Measurements from ENCODE around the gene GON7.
"Not testable (repeated sequence)": the region's sequence is repeated elsewhere in the genome, so short reads cannot be mapped to it uniquely, and the experiment has no call there.

The GON7 gene

GRCh38 chr14:93163564-93163963 lies 43.3 kb downstream of the GON7 start:
- TF ChIP-seq CTCF (IDR thresholded peaks at IDR 0.05): no peak
- no peak for DNase-seq
- H3K36me3 Mint-ChIP-seq (ENCODE audit: low read depth): no peaks in the 10 kb centered on the region
- peaks cover 4% of the 10 kb centered on the region for H3K9me3 Mint-ChIP-seq
- no peak overlapping the region for H3K27ac Mint-ChIP-seq
- H3K27me3 Mint-ChIP-seq (ENCODE audit: low read depth, poor library complexity): no peaks in the 10 kb centered on the region
- H3K4me1 Mint-ChIP-seq: peaks cover 10% of the 10 kb centered on the region
- H3K4me3 Mint-ChIP-seq: no peak overlapping the region

- no peak overlapping the region for H3K4me3 Mint-ChIP-seq
- no peaks in the 10 kb centered on the region for H3K27me3 Mint-ChIP-seq (ENCODE audit: low read depth, poor library complexity)
- no peak for TF ChIP-seq CTCF (IDR thresholded peaks at IDR 0.05)
- H3K36me3 Mint-ChIP-seq (ENCODE audit: low read depth): no peaks in the 10 kb centered on the region
- H3K27ac Mint-ChIP-seq: no peak overlapping the region
- no peaks in the 10 kb centered on the region for H3K9me3 Mint-ChIP-seq
- DNase-seq: no peak
- peaks cover 14% of the 10 kb centered on the region for H3K4me1 Mint-ChIP-seq
Observed at GRCh38 chr14:93161411-93161940, 45.4 kb downstream of the GON7 start.

GRCh38 chr14:93160353-93160801 lies 46.5 kb downstream of the GON7 start:
- DNase-seq: no peak
- H3K27ac Mint-ChIP-seq: no peak overlapping the region

GRCh38 chr14:93159625-93160352 lies 47.1 kb downstream of the GON7 start:
- H3K4me3 Mint-ChIP-seq; H3K27ac Mint-ChIP-seq; H3K9me3 Mint-ChIP-seq; H3K36me3 Mint-ChIP-seq (ENCODE audit: low read depth); DNase-seq; H3K4me1 Mint-ChIP-seq; H3K27me3 Mint-ChIP-seq (ENCODE audit: low read depth, poor library complexity): not testable (repeated sequence)

More at GRCh38 chr14:93160353-93160801, 46.5 kb downstream of the GON7 start:
- TF ChIP-seq CTCF (IDR thresholded peaks at IDR 0.05): no peak
- Mint-ChIP-seq H3K4me3 (no peak overlapping the region), H3K4me1 (peaks cover 11% of the 10 kb centered on the region), H3K36me3 (ENCODE audit: low read depth) (no peaks in the 10 kb centered on the region), H3K9me3 (no peaks in the 10 kb centered on the region), H3K27me3 (ENCODE audit: low read depth, poor library complexity) (peaks cover under 1% of the 10 kb centered on the region)

GRCh38 chr14:93158349-93158748 lies 48.5 kb downstream of the GON7 start:
- not testable (repeated sequence) for H3K4me3 Mint-ChIP-seq; H3K9me3 Mint-ChIP-seq; H3K27me3 Mint-ChIP-seq (ENCODE audit: low read depth, poor library complexity); DNase-seq; H3K4me1 Mint-ChIP-seq; H3K36me3 Mint-ChIP-seq (ENCODE audit: low read depth); H3K27ac Mint-ChIP-seq

GRCh38 chr14:93156693-93157369 lies 50.0 kb downstream of the GON7 start:
- Mint-ChIP-seq H3K27me3 (ENCODE audit: low read depth, poor library complexity) (peaks cover 15% of the 10 kb centered on the region), H3K27ac (peak overlapping the region; percentile 29), H3K36me3 (ENCODE audit: low read depth) (no peaks in the 10 kb centered on the region), H3K4me3 (no peak overlapping the region), H3K9me3 (no peaks in the 10 kb centered on the region), H3K4me1 (peaks cover 6% of the 10 kb centered on the region)
- no peak for TF ChIP-seq CTCF (IDR thresholded peaks at IDR 0.05)
- no peak for DNase-seq
